ENCODE measurements around the gene MAB21L3.

MAB21L3 gene

GRCh38 chr1:116112388-116113140, 1.4 kb downstream of the MAB21L3 start:
- no peak for DNase-seq

GRCh38 chr1:116113615-116114014, 2.4 kb downstream of the MAB21L3 start:
- no peak for DNase-seq

- DNase-seq: no peak
Observed at GRCh38 chr1:116115476-116116439, 4.6 kb downstream of the MAB21L3 start.

- no peak for DNase-seq
Observed at GRCh38 chr1:116118471-116118870, 7.3 kb downstream of the MAB21L3 start.

GRCh38 chr1:116119876-116120275, 8.7 kb downstream of the MAB21L3 start:
- no peak for DNase-seq

- no peak for DNase-seq
Observed at GRCh38 chr1:116122955-116123757, 12.0 kb downstream of the MAB21L3 start.

- no peak for DNase-seq
Observed at GRCh38 chr1:116123837-116124533, 12.8 kb downstream of the MAB21L3 start.

GRCh38 chr1:116125758-116126157, 14.6 kb downstream of the MAB21L3 start:
- no peak for DNase-seq

- peak; percentile 7 for DNase-seq
Observed at GRCh38 chr1:116126281-116126680, 15.1 kb downstream of the MAB21L3 start.

GRCh38 chr1:116127123-116127847, 16.1 kb downstream of the MAB21L3 start:
- no peak for DNase-seq

- no peak for DNase-seq
Observed at GRCh38 chr1:116127848-116128540, 16.8 kb downstream of the MAB21L3 start.

GRCh38 chr1:116128664-116129063, 17.5 kb downstream of the MAB21L3 start:
- peak; percentile 33 for DNase-seq

- DNase-seq: no peak
Observed at GRCh38 chr1:116129537-116129936, 18.3 kb downstream of the MAB21L3 start.

GRCh38 chr1:116130356-116130755, 19.2 kb downstream of the MAB21L3 start:
- DNase-seq: no peak

GRCh38 chr1:116131170-116131569, 20.0 kb downstream of the MAB21L3 start:
- no peak for DNase-seq

GRCh38 chr1:116131866-116132605, 20.8 kb downstream of the MAB21L3 start:
- DNase-seq: no peak

- DNase-seq: no peak
Observed at GRCh38 chr1:116133696-116134475, 22.7 kb downstream of the MAB21L3 start.

GRCh38 chr1:116134476-116134773, 23.2 kb downstream of the MAB21L3 start:
- DNase-seq: no peak

- DNase-seq: no peak
Observed at GRCh38 chr1:116138277-116138792, 27.1 kb downstream of the MAB21L3 start.

Measured in CD4-positive, alpha-beta T cell treated with Interleukin-6 for 4 hours (primary cell).